ENCODE data around the gene KPNA6.
"Not testable (repeated sequence)": the region's sequence is repeated elsewhere in the genome, so short reads cannot be mapped to it uniquely, and the experiment has no call there.

The KPNA6 gene

DNA sequence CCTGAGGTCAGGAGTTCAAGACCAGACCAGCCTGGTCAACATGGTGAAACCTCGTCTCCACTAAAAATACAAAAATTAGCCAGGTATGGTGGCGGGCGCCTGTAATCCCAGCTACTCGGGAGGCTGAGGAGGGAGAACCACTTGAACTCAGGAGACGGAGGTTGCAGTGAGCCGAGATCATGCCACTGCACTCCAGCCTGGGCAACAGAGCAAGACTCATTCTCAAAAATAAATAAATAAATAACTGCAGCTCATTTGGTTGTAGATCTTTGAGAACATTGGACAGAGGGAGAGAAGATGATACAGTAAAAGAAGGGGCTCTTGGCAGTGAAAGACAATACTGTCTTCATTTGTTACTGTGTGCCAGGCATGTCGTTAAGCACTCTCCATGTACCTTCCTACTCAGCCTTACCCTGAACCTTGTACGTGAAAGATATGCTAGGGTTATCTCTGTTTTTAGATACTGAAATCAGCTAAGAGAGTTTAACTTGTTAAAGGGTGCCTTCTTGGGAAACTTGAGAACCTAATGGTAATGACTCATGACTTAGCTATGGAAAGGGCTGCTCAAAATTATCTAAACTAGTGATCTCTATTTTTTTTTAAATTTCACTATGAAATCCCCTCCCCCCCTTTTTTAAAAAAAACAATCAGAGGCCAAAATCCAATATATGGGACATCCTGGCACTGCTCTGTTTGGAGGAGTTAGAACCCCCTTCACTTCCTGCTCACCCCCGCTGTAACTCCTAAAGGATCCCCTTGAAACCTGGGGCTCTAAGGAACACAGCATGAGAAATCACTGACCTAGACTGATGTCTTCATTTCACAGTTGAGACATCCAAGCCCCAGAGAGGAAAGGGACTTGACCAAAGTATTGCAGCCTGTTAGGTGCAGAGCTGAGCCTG is 6.8 kb upstream of the KPNA6 start:
- no peak for DNase-seq (ENCODE audit: low read depth in 2 of 2)

DNA sequence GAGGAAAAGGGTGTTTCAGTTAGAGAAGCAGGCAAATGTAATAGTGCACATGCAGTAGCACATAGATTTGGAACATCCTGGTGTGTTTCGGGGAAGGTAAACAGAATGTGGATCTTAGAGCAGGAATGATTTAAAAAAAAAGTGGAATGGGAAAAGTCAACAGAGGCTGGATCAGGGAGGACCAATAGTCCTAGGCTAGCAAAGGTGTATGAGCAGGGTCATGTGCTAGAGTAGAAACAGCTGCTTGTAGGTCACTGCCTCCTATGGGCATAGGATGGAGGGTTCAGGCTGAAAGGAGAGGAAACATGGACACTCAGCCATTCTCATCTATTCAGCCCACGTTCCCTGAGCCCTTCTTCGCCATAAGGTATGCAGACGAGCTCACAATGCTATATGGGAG is 3.7 kb upstream of the KPNA6 start:
- DNase-seq (ENCODE audit: low read depth in 2 of 2), result no peak

DNA sequence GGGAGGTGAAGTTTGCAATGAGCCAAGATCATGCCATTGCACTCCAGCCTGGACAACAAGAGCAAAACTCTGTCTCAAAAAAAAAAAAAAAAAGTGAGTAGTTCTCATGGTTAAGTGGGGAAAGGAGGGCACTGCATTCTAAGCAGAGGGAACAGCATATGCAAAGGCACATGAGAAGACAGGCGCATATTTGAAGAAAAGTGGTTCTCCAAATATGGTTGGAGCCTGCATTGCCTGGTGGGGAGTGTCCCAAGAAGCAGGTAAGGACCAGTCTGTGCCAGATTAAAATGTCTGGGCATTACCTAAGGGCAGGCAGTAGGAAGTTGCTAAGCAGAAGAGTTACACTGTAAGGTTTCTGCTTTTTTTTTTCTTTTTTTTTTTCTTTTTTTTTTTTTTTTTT is 2.5 kb upstream of the KPNA6 start:
- DNase-seq (ENCODE audit: low read depth in 2 of 2), result no peak

DNA sequence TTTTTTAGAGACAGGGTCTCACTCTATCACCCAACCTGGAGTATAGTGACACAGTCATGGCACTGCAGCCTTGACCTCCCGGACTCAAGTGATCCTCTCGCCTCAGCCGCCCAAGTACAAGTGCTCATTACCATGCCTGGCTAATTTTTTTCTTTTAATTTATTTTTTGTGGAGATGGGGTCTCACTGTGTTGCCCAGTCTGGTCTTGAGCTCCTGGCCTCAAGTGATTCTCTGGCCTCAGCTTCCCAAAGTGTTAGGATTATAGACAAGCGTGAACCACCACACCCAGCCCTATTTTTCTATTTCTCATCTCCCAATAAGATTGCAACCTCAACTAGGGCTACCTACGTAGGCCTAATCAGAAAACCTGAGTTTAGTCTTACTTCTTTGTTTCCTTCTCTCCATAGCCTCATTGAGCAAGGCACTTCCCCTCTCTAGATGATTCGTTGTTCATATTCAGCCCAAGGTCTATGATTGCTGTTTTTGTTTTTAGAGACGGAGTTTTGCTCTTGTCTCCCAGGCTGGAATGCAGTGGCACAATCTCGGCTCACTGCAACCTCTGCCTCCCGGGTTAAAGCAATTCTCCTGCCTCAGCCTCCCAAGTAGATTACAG is 1.1 kb upstream of the KPNA6 start:
- DNase-seq (ENCODE audit: low read depth in 2 of 2), result no peak

DNA sequence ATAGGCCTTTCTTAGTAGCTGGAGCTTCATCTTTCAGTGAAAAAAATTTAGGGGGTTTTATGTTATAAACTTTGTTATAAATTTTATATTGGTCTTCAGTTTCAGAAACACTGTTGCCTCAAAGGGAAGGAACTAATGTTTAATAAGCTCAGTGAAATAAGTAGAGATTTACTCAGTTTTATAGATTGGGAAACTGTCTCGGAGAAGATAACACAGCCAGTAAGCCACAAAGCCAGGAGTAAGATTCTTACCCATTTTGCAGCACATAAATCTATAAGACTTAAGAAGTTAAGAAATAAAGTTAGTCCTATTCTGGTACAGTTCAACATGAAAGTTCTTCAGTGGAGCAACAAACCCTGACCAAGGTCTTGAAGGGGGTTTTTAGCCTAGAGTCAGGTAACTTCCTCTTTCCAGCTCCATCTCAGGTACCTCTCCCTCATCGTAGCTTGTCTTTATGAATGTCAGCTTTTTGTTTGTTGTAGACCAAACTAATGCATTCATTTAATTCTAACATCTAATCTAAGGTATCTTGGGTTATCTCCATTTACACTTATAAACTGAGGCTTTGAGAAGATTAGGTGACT is 3.3 kb downstream of the KPNA6 start:
- DNase-seq (ENCODE audit: low read depth in 2 of 2), result no peak

DNA sequence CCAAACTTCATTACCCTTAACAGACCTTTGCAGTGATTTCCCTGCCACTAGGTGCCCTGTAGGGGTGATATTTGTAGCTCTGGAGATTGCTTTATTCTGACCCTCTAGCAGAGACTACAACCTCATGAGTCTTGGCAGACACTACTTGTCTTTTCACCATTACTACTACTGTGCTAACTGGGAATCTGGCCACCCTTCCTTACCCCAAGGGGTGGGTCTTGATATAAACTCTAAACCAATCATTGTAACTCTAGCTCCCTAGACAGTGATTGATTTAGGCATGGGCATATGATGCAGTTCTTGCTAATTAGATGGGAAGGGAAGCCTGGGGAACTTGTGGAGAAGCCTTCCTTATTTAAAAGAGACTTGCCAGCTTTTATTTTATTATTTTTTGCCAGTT is 3.9 kb downstream of the KPNA6 start:
- DNase-seq (ENCODE audit: low read depth in 2 of 2), result no peak

DNA sequence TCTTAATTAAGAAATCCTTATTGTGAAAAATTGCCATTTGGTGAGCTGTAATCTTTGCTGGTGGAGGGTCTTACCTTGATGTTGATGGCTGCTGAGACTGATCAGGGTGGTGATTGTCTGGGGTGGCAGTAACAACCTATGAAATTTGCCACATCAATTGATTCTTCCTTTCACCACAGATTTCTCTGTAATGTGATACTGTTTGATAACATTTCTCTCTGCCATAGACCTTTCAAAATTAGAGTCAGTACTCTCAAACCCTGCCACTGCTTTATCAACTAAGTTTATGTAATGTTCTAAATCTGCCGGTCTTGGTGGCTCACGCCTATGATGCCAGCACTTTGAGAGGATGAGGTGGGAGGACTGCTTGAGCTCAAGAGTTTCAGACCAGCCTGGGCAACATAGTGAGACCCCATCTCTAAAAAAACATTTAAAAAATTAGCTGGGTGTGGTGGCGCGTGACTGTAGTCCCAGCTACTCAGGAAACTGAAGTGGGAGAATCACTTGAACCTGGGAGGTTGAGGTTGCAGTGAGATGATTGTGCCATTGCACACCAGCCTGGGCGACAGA is 5.0 kb downstream of the KPNA6 start:
- no peak for DNase-seq (ENCODE audit: low read depth in 2 of 2)

DNA sequence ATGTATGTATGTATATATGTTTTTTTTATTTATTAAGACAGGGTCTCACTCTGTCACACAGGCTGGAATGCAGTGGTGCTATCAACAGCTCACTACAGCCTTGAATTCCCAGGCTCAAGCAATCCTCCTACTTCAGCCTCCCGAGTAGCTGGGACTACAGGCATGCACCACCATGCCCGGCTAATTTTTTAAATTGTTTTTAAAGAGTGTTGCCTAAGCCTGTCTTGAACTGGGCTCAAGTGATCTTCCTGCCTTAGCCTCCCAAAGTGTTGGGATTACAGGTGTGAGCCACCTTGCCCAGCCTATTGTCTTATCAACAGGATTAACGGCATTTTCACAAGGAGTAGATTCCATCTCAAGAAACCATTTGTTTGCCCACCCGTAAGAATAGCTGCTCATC is 5.6 kb downstream of the KPNA6 start:
- not testable (repeated sequence) for DNase-seq (ENCODE audit: low read depth in 2 of 2)

DNA sequence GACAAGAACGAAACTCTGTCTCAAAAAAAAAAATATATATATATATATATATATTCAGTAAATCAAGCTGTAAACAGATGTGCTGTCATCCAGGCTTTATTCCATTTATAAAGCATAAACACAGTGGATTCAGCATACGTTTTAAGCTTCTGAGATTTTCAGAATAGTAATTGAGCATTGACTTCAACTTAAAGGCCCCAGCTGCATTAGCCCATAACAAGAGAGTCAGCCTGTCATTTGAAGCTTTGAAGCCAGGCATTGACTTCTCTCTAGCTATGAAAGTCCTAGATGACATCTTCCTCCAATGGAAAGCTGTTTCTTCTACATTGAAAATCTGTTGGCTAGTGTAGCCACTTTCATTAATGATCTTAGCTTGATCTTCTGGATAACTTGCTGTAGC is 6.6 kb downstream of the KPNA6 start:
- no peak for DNase-seq (ENCODE audit: low read depth in 2 of 2)

DNA sequence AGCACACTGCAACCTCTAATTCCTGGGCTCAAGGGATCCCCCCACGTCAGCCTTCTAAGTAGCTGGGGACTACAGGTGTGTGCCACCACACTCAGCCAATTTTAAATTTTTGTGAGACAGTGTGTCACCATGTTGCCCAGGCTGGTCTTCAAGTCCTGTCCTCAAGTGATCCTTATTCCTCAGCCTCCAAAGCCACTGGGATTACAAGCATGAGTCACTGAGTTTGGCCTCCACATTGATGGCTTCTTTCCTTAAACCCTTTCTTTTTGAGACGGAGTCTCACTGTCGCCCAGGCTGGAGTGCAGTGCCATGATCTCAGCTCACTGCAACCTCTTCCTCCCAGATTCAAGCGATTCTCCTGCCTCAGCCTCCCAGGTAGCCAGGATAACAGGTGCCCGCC is 7.6 kb downstream of the KPNA6 start:
- no peak for DNase-seq (ENCODE audit: low read depth in 2 of 2)

DNA sequence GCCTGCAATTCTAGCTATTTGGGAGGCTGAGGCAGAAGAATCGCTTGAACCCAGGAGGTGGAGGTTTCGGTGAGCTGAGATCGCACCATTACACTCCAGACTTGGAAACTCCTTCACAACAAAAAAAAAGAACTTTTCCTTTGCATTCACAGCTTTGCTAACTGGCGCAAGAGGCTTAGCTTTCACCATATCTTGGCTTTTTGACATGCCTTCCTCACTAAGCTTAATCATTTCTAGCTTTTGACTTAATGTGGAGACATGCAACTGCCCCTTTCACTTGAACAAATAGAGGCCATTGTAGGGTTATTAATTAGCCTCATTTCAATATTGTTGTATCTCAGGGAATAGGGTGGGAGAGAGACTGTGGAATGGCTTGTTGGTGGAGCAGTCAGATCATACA is 8.7 kb downstream of the KPNA6 start:
- DNase-seq (ENCODE audit: low read depth in 2 of 2), result no peak

DNA sequence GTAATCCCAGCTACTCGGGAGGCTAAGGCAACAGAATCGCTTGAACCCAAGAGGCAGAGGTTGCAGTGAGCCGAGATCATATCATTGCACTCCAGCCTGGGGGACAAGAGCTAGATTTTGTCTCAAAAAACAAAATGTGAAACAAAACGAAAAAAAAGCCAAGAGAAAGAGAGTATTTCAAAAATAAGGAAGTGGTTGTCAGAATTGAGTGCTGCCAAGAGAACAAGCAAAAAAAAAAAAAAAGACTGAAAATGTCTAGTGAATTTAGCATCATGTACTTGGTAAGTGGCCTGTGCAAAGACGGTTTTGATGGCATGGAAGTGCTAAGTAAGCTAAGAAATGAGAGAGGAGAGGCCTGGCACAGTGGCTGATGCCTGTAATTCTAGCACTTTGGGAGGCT is 14.3 kb downstream of the KPNA6 start:
- DNase-seq (ENCODE audit: low read depth in 2 of 2), result no peak

DNA sequence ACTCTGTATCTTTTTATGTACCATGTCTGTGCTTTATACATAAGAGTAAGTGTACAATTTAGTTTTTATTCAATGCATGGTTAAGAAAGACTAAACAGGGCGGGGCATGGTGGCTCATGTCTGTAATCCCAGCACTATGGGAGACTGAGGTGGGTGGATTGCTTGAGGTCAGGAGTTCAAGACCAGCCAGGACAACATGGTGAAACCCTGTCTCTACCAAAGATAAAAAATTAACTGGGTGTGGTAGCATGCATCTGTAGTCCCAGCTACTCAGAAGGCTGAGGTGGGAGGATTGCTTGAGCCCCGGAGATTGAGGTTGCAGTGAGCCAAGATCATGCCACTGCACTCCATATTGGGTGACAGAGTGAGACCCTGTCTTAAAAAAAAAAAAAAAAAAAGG is 15.5 kb downstream of the KPNA6 start:
- DNase-seq (ENCODE audit: low read depth in 2 of 2), result not testable (repeated sequence)

DNA sequence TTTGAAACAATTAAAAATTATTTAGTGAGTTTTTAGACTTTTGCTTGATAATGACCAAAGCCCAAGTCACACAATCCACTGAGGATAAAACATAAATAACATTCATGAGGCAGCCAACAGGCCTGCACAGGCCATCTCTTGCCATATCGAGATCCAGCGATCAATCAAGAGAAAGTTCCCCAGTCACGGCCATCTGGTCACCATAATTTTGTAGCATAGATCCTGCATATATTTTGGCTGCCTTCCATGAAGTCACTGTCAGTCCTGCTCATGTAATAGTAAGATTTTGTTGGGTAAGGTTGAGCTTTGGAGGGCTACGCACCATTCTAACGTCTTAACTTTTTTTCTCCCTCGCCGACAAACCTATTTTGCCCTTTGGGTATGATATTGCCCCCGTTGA is 17.5 kb downstream of the KPNA6 start:
- no peak for DNase-seq (ENCODE audit: low read depth in 2 of 2)

DNA sequence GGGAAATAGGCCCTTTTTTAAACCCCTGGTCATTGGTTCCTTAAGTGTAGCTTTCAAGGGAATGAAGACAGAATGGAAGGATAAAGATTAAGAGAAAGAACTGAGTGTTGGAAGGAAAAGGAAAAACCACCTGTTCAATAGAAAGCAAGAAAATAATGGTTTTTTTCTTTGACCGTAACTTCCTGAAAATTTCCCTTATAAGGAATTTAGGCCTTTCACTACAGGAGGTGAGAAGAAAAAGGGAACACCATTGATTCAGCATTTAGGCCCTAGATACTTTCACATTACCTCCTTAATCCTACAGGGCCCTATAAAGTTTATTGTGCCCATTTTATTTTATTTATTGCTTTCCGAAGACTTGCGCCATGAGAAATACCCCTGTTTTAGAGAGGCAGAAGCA is 18.9 kb downstream of the KPNA6 start:
- DNase-seq (ENCODE audit: low read depth in 2 of 2), result no peak

DNA sequence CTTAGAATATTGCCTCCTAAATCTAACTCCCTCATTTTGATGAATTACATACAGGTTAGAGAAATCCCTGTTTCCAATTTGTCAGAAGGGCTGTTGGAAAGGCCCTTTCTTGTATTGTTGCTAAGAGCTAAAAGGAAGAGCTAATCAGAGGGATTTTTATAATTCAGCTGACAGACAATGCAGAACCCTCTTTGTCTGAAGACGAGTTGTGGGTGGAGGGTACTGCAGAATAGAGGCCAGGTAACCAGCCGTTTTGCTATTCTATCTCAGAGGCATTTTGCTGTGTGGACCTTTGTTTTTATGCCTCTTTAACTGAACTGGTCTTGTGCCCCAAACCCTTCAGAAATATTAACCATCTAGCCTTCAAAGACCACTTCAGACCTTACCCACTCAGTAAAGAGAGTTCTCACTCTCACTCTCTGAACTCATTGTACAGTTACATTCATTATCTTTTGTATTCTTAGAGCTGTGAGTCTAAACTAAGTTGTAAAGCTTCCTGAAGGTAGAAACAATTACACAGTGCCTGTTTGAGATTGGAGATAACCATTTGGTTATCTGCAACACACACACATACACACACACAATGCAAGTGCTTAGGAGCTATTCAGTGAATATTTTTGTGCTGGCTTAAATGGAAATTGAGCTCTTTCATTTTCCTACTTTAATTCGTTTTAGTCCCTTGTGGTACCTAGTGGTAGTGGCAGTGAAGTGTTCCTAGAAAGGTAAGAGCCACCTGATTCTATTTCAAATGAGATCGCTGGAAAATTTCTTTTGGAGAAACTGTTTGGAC is 19.7 kb downstream of the KPNA6 start:
- DNase-seq (ENCODE audit: low read depth in 2 of 2), result no peak

DNA sequence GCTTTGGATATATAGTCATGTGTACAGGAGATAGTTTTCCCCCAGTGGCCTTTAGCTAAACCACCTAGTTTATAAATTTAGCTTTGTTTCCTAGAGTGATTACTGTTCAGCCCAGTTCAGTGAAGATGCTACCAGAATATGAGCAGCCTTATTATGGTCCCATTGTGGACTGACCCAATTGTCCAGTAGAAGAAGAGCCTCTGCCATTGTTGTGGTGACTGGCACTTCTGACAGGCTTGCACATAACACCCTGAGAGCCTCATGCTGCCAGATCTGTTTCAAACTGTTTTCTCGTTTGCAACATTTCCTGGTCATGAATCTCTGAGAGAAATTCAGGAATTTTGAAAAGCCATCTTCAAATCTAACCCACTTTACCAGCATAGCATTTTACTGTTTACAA is 20.6 kb downstream of the KPNA6 start:
- DNase-seq (ENCODE audit: low read depth in 2 of 2), result no peak

DNA sequence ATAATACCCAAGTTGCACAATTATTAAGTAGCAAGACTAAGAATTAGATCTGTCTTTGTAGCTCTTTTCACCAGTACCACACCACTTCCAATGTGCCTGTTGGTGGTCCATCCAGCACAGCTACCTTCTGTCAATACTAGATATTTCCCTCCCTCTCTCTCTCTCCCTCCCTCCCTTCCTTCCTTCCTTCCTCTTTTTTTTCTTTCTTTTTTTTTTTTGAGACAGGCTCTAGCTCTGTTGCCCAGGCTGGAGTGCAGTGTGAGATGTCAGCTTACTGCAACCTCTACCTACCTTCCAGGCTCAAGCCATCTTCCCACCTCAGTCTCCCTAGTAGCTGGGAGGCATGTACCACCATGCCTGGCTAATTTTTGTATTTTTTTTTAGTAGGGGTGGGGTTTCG is 21.1 kb downstream of the KPNA6 start:
- DNase-seq (ENCODE audit: low read depth in 2 of 2), result no peak

DNA sequence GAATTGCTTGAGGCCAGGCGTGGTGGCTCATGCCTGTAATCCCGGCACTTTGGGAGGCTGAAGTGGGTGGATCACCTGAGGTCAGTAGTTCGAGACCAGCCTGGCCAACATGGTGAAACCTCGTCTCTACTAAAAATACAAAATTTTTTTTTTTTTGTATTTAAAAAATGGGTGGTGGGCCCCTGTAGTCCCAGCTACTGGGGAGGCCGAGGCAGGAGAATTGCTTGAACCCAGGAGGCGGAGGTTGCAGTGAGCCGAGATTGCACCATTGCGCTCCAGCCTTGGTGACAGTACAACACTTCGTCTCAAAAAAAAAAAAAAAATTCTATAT is 26.1 kb downstream of the KPNA6 start:
- not testable (repeated sequence) for DNase-seq (ENCODE audit: low read depth in 2 of 2)

DNA sequence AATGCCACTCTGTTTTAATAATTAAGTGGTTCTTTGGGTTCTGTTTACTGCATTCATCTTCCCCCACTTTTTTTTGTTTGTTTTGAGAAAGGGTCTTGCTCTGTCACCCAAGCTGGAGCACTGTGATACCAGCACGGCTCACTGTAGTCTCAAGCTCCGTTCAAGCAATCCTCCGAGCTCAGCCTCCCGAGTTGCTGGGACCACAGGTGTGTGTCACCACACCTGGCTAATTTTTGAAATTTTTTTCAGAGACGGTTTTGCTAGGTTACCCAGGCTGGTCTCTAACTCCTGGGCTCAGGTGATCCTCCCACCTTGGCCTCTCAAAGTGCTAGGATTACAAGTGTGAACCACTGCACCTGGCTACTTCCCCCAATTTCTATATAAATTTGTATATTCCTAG is 29.3 kb downstream of the KPNA6 start:
- DNase-seq (ENCODE audit: low read depth in 2 of 2), result no peak

DNA sequence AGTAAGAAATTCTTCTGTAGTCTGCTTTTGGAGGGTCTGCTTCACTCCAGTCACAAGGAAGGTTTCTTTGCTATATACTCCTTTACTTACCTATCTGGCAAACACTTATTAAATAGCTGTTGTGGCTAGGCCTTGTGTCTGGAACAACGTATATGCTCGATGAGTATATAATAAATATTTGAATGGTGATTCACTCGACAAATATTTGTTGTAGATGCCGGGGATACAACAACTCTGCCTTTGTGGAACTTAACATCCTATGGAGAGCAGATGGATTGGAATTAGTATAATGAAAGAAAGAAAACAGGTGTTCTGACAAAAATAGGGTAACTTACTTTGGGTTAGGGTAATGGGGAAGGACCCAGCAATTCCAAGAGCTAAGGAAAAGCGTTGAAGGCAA is 31.1 kb downstream of the KPNA6 start:
- DNase-seq (ENCODE audit: low read depth in 2 of 2), result no peak
